CD4-positive, alpha-beta T cell treated with Interleukin-17A for 1 hour (primary cell): ENCODE data around the gene ZNF692.
"Not testable (repeated sequence)": the region's sequence is repeated elsewhere in the genome, so short reads cannot be mapped to it uniquely, and the experiment has no call there.

Experiments
- DNase-seq: peaks from one replicate; pipeline ENCODE4 v3.0.0-alpha.2; 2020

ZNF692 gene

GRCh38 chr1:248858891-248859889 lies at the start of gene ZNF692:
Gene ZNF692, minus strand, starts transcription at chr1:248859085. Its CDS starts 776 bp downstream, at chr1:248858309.
- peak; percentile 97 for DNase-seq

- no peak for DNase-seq
These were observed 48.1 kb upstream of the ZNF692 start for GRCh38 chr1:248906753-248907661.

- peak; percentile 94 for DNase-seq
These were observed 47.3 kb upstream of the ZNF692 start, which contains the start of gene PGBD2 for GRCh38 chr1:248906009-248906752. Gene PGBD2, plus strand, starts transcription at chr1:248906235. Its CDS starts 7,628 bp downstream, at chr1:248913863.

- no peak for DNase-seq
These were observed 46.8 kb upstream of the ZNF692 start for GRCh38 chr1:248905662-248906008.

GRCh38 chr1:248904437-248905216 lies 45.7 kb upstream of the ZNF692 start:
- no peak for DNase-seq

- DNase-seq, result no peak
These were observed 42.7 kb upstream of the ZNF692 start for GRCh38 chr1:248901578-248901977.

GRCh38 chr1:248900637-248901036 lies 41.8 kb upstream of the ZNF692 start:
- no peak for DNase-seq

GRCh38 chr1:248897412-248898337 lies 38.8 kb upstream of the ZNF692 start:
- DNase-seq, result no peak

- no peak for DNase-seq
These were observed 36.0 kb upstream of the ZNF692 start for GRCh38 chr1:248894837-248895236.

GRCh38 chr1:248892590-248892989 lies 33.7 kb upstream of the ZNF692 start:
- no peak for DNase-seq

GRCh38 chr1:248891758-248892157 lies 32.9 kb upstream of the ZNF692 start:
- no peak for DNase-seq

GRCh38 chr1:248890549-248891498 lies 31.9 kb upstream of the ZNF692 start:
- no peak for DNase-seq

- not testable (repeated sequence) for DNase-seq
These were observed 31.0 kb upstream of the ZNF692 start for GRCh38 chr1:248889914-248890243.

- DNase-seq, result no peak
These were observed 27.5 kb upstream of the ZNF692 start for GRCh38 chr1:248886237-248886895.

- DNase-seq, result no peak
These were observed 26.8 kb upstream of the ZNF692 start for GRCh38 chr1:248885646-248886045.

GRCh38 chr1:248884632-248885295 lies 25.9 kb upstream of the ZNF692 start:
- no peak for DNase-seq

GRCh38 chr1:248882427-248882826 lies 23.5 kb upstream of the ZNF692 start:
- not testable (repeated sequence) for DNase-seq

- no peak for DNase-seq
These were observed 22.4 kb upstream of the ZNF692 start for GRCh38 chr1:248881261-248881660.
